ENCODE measurements around the gene RPTOR.

RPTOR gene

GRCh38 chr17:80643326-80644099, 98.9 kb downstream of the RPTOR start:
- no peak for DNase-seq (ENCODE audit: low spot score)

DNA sequence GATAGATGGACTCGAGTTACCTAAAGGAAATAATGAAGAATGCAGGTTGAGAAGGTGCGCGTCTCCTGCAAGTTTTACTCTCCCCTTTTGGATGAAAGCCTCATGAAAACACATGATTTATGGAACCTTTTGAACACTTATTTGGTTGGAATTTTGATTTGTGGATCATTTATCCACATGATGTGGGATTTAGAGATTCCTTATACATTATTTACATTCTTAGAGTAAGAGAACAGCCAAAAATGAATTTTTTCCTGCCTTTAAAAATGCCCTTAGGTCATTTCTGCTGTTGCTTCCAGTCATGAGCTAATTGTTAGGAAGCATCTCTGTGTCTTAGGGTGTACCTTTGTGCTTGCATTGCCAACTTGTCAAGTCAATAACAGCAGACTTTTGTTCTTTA, 99.9 kb downstream of the RPTOR start:
- DNase-seq (ENCODE audit: low spot score): no peak

- DNase-seq (ENCODE audit: low spot score): no peak
Observed at GRCh38 chr17:80645706-80646325, 101.2 kb downstream of the RPTOR start.

DNA sequence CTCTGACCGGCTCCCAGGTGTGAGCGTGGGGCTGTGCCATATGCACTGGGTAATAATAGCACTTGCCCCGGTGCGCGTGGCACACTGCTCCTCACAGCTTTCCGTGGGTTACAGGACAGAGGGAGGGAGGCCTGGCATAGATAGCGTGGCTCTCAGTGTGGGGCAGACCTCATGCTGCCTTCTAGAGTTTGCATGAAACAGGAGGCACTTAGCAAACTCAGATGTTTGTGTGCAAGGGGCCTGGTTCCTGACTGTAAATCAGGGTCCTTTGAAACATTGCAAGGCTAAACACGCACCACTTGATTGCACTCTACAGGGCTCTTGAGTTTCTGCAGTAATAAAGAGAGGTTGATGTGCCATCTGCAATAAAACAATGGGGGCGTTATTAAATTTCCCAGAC, 101.7 kb downstream of the RPTOR start:
- DNase-seq (ENCODE audit: low spot score): no peak

DNA sequence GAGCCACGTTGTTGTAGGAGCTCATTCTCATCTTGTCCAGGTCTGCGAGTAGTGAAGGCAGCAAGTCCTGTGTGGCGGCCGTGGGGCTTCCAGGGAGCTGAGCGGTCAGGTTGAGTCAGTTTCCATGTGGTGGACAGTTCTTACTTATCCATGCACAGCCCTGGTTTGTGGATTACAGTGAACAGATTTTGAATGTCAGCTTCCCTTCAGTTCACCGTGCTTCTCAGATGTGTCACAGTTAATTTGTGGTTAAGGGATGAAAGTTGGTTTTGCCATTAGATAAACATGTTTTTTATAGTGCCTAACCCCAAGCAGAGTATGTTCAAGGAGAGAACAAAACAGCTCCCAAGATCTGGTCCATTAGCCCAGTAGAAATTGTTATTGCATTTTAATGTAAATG, 103.1 kb downstream of the RPTOR start:
- no peak for DNase-seq (ENCODE audit: low spot score)

GRCh38 chr17:80649200-80649644, 104.6 kb downstream of the RPTOR start:
- DNase-seq (ENCODE audit: low spot score): no peak

GRCh38 chr17:80649672-80650330, 105.2 kb downstream of the RPTOR start:
- DNase-seq (ENCODE audit: low spot score): no peak

DNA sequence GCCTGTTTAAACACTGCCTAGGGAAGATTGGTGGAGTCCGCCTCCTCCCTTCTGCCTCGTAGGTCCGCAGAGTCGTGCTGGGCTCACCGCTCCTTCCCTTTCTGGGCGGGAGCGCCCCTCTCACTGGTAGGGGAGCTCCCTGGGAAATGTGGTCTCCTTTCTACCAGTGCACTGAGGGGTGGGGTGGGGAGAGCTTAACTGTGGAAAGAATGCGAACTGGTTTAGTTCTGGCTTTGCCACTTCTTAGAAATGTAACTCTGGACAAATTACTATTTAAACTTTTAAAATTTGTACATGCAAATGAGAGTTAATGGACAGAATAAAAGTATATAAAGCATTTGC, 105.7 kb downstream of the RPTOR start:
- DNase-seq (ENCODE audit: low spot score): no peak

DNA sequence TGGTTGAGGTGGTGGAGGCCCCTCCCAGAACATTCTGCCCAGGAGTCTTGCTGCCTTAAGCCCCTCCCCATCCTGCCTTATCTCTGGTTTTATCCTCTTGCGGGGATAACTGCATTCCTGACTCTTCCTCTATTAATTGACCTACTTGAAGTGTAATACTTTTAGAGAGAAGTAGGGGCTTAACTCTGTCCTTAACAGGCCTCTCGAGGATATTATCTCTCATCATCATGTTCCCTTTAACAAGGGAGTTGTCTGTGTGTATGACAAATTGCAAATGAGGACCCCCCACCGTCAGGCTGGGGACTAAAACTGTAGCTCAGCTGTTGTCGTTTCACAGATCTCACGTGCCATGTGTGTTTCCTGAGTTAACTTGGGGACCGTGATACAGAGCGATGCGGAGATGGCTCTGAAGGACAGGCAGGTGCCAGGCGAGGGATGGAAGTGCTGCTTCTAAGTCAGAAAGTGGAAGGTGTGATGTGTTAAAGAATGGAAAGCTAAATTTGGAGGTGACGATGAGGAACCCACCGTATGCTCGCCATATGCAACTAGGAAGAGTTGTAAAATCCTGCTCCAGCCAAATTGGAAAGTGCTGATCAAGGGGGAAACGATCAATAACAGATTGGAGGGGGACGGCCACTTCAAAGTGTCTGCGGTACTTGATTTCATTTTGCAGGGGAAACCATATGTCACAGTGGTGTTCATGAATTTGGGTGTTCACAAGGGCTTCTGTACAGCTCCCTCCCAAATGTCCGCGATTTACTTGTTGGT, 106.3 kb downstream of the RPTOR start:
- DNase-seq (ENCODE audit: low spot score): no peak

- DNase-seq (ENCODE audit: low spot score): no peak
Observed at GRCh38 chr17:80652756-80653330, 108.2 kb downstream of the RPTOR start.

GRCh38 chr17:80653856-80654255, 109.2 kb downstream of the RPTOR start:
- no peak for DNase-seq (ENCODE audit: low spot score)

GRCh38 chr17:80655608-80656007, 111.0 kb downstream of the RPTOR start:
- no peak for DNase-seq (ENCODE audit: low spot score)

DNA sequence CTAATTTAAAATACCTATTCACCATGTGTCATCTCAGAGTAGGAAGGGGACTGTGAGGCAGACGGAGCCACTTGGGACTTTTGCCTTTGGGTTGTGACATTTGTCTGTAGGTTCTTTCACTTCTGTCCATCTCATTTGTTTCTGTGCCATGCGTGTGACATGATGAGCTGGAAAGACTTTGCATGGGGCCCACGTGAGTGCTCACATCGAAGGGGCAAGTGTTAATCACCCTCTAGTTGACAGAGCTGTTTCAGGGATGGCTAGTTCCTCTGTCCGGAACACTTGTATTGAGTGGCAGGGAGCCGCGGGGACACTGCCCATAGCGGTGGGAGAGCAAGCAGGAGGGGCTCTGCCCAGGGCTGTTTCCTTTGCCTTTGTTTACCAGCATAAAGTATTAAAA, 112.0 kb downstream of the RPTOR start:
- no peak for DNase-seq (ENCODE audit: low spot score)

DNA sequence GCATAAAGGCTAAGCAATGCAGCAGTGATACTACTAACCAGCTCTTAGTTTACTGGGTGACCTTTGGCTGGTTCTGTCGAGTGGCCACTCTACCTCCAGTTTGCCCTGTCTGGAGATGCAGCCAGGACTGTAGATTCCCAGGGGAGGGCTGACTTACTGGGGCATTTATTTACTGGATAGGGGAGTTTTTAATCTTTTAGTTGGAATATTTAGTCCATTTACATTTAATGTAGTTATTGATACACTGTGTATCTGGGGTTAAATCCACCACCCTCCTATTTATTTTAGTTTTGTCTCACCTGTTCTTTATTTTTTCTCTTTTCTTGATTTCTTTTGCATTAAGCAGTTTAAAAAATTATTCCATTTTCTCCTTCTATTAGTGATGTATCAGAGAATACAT, 112.9 kb downstream of the RPTOR start:
- DNase-seq (ENCODE audit: low spot score): no peak

- DNase-seq (ENCODE audit: low spot score): no peak
Observed at GRCh38 chr17:80658821-80659220, 114.2 kb downstream of the RPTOR start.

- DNase-seq (ENCODE audit: low spot score): no peak
Observed at GRCh38 chr17:80659651-80660050, 115.0 kb downstream of the RPTOR start.

DNA sequence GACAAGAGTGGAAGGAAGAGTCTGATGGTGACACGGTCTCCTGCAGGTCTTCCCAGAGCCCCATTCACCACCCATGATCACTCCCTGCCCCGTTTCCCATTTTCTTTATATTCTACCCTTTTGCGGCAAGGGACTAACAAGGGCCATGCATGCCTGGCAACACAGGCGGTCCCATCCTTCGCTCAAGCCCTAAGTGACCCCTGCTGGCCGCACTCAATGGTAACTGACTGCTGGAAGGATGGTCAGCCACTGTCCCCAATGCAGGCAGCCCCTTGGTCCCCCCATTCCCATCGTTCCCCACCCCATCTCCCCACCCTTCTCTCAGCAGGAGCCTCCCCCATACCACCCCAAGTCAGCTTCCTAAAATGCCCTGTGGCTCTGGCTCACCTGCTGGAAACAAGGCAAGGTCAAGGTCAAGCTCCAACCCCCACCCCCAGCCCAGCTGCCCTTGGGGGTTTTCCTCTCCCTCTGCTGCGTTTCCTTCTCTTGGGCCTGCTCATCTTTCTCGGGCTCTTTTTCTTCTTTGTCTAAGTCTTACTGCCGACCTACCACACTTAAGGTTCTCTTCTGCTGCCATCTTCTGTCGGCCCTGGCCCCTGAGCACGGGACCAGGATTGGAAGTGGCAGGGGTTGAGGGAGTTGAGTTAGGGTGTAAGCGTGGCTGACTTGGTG, 116.0 kb downstream of the RPTOR start:
- DNase-seq (ENCODE audit: low spot score): no peak

DNA sequence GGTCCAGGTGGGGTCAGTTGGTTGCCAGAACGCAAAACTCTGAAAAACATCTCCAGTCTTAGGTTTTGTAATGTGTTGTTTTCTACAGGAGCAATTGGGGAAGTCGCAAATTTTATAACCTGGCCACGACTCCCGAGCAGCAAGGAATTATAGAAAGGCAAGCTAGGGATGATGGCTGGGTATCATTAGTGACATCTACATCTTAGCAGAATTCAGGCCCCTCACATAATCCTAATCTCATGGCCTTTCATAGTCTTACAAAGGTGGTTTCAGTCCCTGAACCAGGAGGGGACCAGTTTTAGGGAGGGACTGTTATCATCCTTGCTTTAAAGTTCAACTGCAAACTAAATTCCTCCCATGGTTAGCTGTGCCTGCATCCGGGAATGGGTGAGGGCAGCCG, 117.9 kb downstream of the RPTOR start:
- no peak for DNase-seq (ENCODE audit: low spot score)

- no peak for DNase-seq (ENCODE audit: low spot score)
Observed at GRCh38 chr17:80663781-80664206, 119.2 kb downstream of the RPTOR start.

DNA sequence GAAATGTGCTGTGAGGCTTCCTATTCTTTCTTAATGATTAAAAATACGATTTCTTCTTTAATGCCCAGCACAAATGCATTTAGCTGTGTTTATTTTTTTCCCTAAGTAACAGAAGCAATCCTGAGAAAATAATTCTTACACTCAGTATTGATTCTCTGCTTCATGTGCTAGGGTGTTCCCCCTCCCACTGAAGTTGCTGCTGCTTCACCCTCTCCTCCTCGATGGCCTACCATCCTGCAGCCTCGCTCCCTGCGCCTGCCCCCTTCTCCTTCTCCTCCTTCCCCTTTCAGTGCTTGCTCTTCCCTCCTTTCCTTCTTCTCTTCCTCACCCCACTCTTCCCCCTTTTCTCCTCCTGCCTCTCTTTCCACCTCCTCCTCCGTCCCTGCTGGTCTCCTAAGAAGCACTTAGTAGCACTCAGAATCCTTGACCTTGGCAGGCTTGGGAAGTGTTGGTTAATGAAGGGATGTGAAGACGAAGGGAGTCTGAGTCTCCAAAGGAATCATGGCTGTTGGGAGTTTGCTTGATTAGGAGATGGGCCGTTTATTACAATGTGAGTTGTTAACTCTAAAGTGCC, 119.7 kb downstream of the RPTOR start:
- no peak for DNase-seq (ENCODE audit: low spot score)

DNA sequence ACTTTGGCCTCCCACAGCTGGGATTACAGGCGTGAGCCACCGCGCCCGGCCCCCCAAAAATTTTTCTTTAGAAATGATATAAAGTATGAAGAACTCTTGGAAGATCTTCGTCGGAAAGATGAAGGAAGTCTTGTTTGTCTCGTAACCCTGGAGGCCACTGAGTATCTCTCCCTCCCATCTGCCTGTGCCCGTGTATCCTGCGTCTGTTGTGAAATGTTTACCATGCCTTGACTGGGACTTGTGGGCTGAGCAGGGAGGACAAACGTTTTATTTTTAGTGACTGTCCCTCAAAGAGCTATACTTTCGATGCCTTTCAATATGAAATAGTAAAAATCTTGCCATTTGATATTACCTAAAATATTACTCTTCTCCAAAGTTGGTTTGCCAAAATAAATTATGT, 121.2 kb downstream of the RPTOR start:
- DNase-seq (ENCODE audit: low spot score): no peak
